ENCODE results near the gene MDGA2. TPM values are rescaled to one million over a fixed set of nuclear protein-coding genes. Genes with fewer than 3 reads are reported as not detected.

MDGA2 gene
- total RNA-seq, 1 donor from 2014 or later = 0.17 TPM

GRCh38 chr14:47269756-47270492 lies 405.5 kb downstream of the MDGA2 start:
- DNase-seq (ENCODE audit: low spot score) = no peak
- H3K4me3 Mint-ChIP-seq (ENCODE audit: unreplicated experiment) = no peak overlapping the region
- no peaks in the 10 kb centered on the region for H3K36me3 Mint-ChIP-seq (ENCODE audit: low read depth)
- no peaks in the 10 kb centered on the region for H3K27me3 Mint-ChIP-seq (ENCODE audit: low read depth)
- no peak for TF ChIP-seq CTCF (IDR thresholded peaks at IDR 0.05)
- peak overlapping the region; percentile 79 for H3K27ac Mint-ChIP-seq (ENCODE audit: unreplicated experiment)
- no peaks in the 10 kb centered on the region for H3K9me3 Mint-ChIP-seq (ENCODE audit: low read depth)
- H3K4me1 Mint-ChIP-seq (ENCODE audit: low read depth) = peaks cover 15% of the 10 kb centered on the region

- H3K9me3 Mint-ChIP-seq (ENCODE audit: low read depth) = no peaks in the 10 kb centered on the region
- no peaks in the 10 kb centered on the region for H3K27me3 Mint-ChIP-seq (ENCODE audit: low read depth)
- no peak for TF ChIP-seq CTCF (IDR thresholded peaks at IDR 0.05)
- H3K4me3 Mint-ChIP-seq (ENCODE audit: unreplicated experiment) = no peak overlapping the region
- H3K36me3 Mint-ChIP-seq (ENCODE audit: low read depth) = no peaks in the 10 kb centered on the region
- DNase-seq (ENCODE audit: low spot score) = no peak
- H3K4me1 Mint-ChIP-seq (ENCODE audit: low read depth) = peaks cover 14% of the 10 kb centered on the region
- H3K27ac Mint-ChIP-seq (ENCODE audit: unreplicated experiment) = no peak overlapping the region
Measured at GRCh38 chr14:47264842-47265241, 410.6 kb downstream of the MDGA2 start.

- Mint-ChIP-seq H3K4me3 (ENCODE audit: unreplicated experiment) (no peak overlapping the region), H3K27me3 (ENCODE audit: low read depth) (peaks cover 3% of the 10 kb centered on the region), H3K4me1 (ENCODE audit: low read depth) (peaks cover 7% of the 10 kb centered on the region), H3K9me3 (ENCODE audit: low read depth) (no peaks in the 10 kb centered on the region), H3K27ac (ENCODE audit: unreplicated experiment) (no peak overlapping the region), H3K36me3 (ENCODE audit: low read depth) (no peaks in the 10 kb centered on the region)
- TF ChIP-seq CTCF (IDR thresholded peaks at IDR 0.05) = no peak
- DNase-seq (ENCODE audit: low spot score) = no peak
Measured at GRCh38 chr14:47262801-47263200, 412.6 kb downstream of the MDGA2 start.

- no peak overlapping the region for H3K27ac Mint-ChIP-seq (ENCODE audit: unreplicated experiment)
- H3K36me3 Mint-ChIP-seq (ENCODE audit: low read depth) = no peaks in the 10 kb centered on the region
- DNase-seq (ENCODE audit: low spot score) = no peak
- peaks cover 7% of the 10 kb centered on the region for H3K4me1 Mint-ChIP-seq (ENCODE audit: low read depth)
- no peaks in the 10 kb centered on the region for H3K9me3 Mint-ChIP-seq (ENCODE audit: low read depth)
- H3K4me3 Mint-ChIP-seq (ENCODE audit: unreplicated experiment) = no peak overlapping the region
- no peak for TF ChIP-seq CTCF (IDR thresholded peaks at IDR 0.05)
- peaks cover 3% of the 10 kb centered on the region for H3K27me3 Mint-ChIP-seq (ENCODE audit: low read depth)
Measured at GRCh38 chr14:47261350-47261749, 414.1 kb downstream of the MDGA2 start.

GRCh38 chr14:47259796-47260195 lies 415.6 kb downstream of the MDGA2 start:
- H3K36me3 Mint-ChIP-seq (ENCODE audit: low read depth) = no peaks in the 10 kb centered on the region
- peaks cover 3% of the 10 kb centered on the region for H3K27me3 Mint-ChIP-seq (ENCODE audit: low read depth)
- no peak for TF ChIP-seq CTCF (IDR thresholded peaks at IDR 0.05)
- H3K4me1 Mint-ChIP-seq (ENCODE audit: low read depth) = peaks cover 7% of the 10 kb centered on the region
- no peak overlapping the region for H3K27ac Mint-ChIP-seq (ENCODE audit: unreplicated experiment)
- no peak overlapping the region for H3K4me3 Mint-ChIP-seq (ENCODE audit: unreplicated experiment)
- no peak for DNase-seq (ENCODE audit: low spot score)
- no peaks in the 10 kb centered on the region for H3K9me3 Mint-ChIP-seq (ENCODE audit: low read depth)

Measured in chondrocyte (in vitro differentiated cells).